Measurements from ENCODE around the gene CPA4.
A peak's percentile ranks its signal among the peaks of the same experiment; 100 is the strongest.

CPA4 gene

DNA sequence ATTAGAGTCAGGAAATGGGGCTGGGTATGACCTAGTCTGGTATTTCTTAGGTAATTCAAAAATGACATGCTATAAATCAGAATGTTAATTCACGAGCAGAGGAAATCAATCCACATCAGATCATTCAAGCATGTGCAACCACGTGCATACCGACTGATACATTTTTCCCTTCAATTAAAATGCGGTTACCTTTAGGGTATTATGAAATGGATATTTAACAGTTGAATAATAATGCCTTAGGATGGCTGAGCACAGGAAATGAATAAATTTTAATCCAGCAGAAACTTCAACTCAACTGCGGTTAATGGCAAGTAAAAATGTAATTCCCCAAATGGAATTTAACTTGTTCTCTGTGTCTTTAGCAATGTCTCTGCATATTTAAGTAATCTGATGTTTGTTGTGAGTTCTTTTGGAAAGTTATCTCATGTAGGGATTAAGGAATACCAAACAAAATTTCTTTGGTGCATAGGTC is 17.1 kb upstream of the CPA4 start:
- DNase-seq = no peak

DNA sequence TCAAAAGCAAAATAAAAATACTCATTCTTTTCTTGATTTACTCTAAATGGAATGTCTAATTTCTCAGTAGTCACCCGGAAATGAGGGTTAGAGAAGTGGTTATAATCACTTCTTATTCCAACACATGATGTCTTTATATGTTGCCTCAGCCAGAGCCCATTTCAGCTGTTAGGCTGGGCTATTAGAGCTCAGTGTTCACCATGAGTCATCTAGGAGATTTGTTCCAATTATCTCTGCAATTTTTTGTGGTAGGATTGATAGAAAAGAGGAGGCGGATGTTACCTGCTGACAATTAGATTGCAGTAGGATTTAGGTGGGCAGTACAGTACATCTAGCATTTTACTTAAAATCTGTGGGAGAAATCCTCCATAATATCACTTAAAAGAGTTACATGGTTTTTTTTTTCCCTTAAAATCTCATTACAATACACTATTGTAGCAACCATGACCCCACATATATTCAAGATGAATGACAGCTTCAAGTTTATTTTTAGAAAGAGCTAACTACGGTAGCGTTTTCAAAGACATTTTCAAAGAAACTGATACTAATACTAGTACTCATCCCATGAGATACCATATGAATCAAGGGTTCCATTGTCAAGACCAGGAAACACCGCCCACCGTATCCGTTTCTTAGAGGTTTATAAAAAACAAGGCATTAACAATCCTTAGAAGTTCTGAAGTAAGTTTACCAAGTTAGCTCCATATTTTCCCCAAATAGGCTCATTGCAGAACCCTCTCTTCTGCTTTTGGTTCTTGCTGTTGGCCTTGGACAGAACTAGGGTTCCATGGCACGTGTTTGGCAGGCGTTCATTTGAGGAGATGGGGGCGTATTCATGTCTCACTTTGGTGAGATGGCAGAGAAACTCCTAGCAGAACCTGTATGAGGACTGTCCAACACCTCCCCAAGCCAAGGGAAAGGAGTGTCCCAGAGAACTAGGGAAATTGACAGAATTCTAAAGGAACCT is 15.9 kb upstream of the CPA4 start:
- no peak for DNase-seq

DNA sequence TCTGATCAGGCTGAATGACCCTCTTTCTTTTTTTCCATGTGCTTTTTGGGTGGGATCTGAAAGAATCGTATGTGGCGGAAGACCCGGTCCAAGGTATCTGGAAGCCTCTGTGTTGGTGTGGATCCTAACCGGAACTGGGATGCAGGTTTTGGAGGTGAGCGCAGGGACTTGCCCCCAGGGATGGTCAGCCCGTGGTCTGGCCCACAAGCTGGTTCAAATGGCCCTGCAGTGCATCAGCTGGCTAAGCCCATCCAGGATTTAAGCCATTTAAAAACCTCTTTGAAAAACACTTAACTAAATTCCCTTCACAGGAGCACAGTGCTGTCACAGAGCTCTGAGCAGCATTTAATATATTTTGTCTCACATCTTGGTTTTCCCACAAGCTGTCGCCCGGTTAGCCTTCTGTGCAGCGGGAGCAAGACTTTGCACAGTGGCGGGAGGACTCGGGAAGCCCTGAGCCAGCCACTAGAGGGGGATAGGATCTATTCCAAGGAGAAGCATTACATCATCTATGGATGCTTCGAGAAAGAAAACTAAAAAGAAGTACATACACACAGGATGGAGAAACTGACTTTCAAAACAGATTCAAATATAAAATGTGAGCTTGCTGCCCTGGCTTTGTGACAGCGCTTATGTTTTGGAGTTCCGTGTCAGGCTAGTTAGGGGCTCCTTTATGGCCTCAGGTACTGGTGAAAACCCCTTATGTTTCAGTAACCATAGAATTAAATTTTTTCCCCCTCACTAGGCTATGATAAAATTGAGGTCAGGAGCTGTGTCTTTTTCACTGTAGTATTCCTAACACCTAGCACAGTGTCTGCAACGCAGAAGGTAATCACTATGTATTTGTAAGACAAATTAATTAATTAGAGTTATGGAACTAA is 15.0 kb upstream of the CPA4 start:
- DNase-seq = peak; percentile 91 to 98

DNA sequence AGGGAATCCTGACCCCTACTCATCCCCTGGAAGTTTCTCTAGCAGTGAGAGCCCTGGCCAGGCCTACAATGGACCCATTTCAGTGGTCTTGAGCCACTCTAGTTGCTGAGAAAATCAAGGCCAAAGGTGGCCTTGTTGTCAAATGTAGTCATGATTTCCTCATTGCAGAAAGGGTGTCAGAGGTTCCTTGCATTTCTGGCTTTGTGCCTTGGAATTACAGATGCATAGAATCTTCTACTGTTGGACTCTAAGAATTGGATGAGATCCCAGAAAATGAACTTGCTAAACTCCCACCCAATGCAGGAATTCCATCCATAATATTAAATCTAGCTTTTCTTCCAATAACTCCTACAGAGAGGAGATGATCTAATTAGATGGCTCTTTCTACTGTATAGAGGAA is 14.1 kb upstream of the CPA4 start:
- no peak for DNase-seq

DNA sequence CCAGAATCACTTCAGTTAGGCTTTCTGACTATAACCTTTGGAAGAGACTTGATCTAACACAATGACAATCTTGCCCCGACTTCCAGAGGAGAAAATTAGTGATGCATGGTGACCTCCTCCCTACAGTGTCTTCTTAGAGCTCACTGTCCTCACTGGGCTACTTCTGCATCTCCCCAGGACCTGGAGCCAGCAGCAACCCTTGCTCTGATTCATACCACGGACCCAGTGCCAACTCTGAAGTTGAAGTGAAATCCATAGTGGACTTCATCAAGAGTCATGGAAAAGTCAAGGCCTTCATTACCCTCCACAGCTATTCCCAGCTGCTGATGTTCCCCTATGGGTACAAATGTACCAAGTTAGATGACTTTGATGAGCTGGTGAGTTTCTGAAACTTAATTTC is 13.7 kb upstream of the CPA4 start:
- no peak for DNase-seq

DNA sequence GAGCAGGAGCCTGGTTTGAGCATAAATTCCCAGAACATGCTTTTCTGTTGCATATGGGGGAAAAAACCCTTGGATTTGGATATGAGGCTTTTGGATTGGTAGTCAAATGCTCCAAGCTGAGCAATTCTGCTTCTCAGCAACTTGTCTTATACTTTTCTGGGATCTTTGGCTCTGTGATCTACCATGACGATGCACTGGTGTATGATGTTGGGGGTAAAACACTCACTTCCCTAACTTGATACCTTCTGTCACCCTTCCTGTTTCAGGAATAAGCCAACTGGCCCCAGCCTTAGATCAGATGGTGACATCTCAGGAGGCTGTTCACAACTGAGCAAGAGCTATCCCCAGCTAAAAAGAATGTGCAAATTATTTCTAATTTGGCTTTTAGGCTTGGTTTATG is 13.1 kb upstream of the CPA4 start:
- no peak for DNase-seq

DNA sequence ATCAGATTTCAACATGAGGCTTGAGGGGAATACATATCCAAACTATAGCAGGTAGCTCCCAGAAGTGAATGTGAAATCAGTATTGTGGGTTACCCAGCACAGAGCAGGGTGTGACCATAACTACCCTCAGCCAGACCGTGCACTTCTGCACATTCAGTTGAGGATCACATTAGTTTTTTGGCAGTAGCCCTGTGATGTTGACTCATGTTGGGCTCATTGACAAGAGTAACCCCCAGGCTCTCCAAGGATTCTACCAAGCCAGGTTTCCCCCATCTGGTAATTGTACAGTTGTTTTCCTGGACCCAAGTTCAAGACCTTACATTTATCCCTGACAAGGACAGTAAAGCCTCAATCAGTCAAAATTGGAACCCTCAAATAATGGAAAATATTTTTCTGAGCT is 11.7 kb upstream of the CPA4 start:
- DNase-seq = no peak

DNA sequence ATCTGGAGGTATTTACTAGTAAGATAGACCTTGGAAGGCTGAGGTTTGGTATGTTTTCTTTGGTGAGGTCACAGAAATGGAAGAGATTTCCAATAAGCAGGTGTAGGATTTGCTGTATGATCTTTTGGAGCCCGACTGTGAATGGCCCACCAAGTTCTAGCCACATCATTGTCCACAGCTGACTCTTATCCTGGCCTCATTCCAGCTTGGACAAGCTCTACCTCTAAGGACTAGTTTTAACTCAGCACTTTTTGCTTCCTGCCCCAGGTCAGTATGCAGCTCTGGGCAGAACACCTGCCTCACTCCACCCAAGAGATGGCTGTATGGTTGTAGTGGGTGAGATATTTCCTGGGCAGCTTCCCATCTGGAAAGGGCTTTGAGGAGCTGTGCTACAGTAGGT is 6.1 kb upstream of the CPA4 start:
- DNase-seq = no peak

DNA sequence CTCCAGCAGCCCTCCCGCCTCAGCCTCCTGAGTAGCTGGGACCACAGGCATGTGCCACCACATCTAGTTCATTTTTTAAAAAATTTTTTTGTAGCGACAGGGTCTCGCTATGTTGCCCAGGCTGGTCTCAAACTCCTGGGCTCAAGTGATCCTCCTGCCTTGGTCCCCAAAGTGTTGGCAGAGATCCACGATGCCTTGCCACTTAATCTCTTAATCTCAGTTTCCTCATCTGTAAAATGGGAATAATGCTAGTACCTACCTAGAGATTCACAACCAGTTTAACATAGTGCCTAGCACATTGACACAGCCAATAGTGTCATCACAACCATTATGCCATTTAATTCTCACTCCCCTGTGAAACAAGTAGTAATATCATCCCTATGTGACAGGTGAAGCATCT is 4.8 kb upstream of the CPA4 start:
- no peak for DNase-seq

DNA sequence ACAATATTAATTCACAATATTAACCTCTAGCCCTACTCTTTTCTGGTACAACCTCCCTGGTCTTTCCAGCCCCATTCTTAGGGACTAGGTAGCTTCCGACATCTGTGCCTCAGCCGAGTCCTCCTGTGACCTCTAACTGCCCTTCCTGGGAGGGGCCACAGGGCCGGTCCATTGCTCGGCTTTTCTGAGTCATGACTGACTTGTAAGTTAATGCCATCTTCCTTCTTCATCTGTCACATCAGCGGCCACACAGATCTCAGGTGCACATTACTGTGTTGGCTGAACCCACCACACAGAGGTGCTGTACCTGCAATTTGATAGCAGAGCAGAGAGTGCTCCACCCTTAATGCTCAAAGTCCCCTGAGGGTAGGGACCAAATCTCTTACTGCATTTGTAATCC is 4.1 kb upstream of the CPA4 start:
- DNase-seq = peak; percentile 10 to 47

DNA sequence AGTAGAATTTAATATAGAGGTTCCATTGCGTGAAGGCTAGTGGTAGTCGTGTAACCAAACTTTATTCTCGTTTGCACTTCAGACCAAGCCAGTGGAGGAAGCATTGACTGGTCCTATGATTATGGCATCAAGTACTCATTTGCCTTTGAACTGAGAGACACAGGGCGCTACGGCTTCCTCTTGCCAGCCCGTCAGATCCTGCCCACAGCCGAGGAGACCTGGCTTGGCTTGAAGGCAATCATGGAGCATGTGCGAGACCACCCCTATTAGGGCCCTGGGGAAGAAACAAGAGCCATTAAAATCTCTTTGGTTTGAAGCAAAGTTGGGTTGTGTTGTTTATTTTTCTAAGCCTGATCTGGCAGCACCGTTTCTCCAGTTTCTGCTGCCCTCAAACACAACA is 3.5 kb upstream of the CPA4 start:
- no peak for DNase-seq

DNA sequence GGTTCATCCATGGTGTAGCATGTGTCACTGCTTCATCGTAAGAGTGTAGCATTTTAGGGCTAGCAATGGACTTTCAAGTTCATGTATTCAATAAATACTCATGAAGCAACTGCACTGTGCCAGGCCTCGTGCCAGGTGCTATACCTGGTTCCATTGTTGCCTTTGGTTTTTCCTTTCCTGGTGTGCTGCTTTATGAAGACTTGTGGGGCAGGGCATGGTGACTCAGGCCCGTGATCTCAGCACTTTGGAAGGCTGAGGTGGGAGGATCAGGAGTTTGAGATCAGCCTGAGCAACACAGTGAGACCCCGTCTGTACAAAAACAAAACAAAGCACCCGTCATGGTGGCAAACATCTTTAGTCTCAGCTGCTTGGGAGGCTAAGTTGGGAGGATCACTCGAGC is 2.2 kb upstream of the CPA4 start:
- DNase-seq = no peak

DNA sequence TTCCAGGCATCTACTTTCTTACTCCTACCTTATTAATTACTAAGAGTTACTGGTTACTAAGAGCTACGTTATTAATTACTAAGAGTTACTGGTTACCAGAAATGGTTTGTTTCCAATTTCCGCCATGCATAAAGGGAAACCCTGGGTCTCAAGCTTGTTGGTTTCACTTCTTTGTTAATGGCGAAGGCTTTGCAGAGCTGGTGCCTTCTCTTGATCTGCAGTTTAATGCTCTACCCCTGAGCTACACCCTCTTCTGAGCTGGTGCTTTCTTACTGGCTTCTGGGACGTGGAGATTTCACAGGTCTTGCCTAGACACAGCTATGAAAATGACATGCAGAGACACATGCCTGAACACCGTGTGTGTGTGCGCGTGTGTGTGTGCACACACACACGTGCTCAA is 560 bp downstream of the CPA4 start:
- DNase-seq = no peak

DNA sequence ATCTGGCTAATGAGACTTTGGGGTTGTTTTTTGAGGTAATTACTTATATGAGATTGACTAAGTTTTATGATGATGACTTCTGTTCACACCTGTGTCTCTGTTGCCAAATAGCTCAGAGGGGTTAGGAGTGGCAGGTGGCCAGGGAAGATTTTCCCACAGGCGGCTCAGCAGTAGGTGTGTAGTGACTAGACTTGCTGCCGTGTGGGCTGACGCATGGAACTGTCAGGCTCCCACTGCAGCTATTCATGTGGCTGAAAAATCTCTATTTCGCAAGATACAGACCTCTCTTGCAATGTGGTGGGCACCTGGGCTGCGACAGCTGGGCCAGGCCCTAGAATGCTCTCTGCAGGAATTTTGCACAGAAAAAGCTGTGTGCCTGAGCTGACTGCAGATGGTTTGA is 1.4 kb downstream of the CPA4 start:
- DNase-seq = peak in 1 of 2 experiments; percentile 11

DNA sequence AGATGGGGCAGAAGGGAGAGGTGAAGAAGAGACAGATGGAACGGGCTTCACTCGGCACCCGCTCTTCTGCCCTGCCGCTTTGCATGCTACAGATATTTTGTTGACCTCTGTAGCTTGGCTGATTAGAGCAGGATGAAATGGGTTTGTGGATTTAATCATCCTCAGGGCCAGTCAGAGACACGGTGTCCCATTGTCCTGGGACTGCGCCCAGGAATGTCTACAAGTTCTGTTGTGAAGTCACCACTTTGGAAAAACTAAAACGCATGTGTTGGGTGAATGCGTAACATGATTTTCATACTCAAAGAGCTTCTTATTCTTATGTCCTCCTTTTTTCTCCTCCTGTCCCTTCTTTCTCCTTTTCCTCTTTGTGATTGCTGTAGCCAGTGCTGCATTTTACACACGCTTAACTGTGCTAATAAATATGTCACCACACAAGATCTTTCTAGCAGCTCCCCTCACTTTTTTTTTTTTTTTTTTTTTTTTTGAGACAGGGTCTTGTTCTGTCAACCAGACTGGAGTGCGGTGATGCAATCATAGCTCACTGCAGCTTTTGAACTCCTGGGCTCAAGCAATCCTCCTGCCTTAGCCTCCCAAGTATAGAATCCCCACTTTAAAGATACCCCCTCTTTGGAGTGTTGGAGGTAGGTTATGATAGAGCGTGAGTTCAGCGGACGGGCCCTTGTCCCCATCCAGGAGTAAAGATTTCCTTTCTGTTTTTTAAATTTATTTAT is 3.4 kb downstream of the CPA4 start:
- DNase-seq = no peak

DNA sequence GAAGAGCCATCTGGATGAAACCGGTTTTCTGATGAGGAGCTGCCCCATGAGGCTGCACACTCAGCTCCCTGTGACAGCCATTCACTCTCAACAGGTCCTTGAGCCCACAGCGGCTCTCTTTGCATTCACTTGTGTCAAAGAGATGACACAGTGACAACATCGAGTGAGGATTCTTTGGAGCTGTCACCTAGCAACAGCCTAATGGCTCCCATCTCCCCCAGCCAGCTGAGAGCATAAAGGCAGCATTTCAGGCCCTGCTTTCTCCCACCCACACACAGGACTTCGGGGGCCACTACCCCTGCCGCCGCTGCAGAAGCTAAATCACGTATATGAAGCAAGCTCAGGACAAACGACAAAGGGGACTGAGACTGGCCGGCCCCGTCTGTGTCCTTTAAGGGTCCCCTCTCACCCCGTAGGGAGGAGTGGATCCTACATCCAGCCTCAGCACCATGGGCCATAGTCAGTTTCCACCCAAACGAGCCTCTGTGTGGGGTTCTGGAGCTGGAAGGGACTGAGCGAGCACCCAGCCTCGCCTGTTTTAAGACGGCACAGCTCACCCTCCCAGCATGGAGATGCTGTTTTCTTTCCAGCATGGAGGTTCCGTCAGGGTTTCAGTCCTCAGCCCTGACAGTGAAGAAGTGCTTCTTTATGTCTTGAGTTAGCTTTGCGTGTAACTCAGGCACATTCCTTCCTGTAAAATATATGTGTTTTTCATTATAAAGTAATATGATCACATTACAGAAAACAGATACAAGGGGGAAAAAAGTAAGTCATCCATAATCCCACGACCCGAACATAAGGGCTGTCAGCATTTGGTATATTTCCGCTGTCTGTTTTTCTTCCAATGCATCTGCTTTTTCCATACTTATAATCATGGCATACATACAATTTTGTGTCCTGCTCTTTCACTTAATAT is 4.9 kb downstream of the CPA4 start:
- DNase-seq = no peak

DNA sequence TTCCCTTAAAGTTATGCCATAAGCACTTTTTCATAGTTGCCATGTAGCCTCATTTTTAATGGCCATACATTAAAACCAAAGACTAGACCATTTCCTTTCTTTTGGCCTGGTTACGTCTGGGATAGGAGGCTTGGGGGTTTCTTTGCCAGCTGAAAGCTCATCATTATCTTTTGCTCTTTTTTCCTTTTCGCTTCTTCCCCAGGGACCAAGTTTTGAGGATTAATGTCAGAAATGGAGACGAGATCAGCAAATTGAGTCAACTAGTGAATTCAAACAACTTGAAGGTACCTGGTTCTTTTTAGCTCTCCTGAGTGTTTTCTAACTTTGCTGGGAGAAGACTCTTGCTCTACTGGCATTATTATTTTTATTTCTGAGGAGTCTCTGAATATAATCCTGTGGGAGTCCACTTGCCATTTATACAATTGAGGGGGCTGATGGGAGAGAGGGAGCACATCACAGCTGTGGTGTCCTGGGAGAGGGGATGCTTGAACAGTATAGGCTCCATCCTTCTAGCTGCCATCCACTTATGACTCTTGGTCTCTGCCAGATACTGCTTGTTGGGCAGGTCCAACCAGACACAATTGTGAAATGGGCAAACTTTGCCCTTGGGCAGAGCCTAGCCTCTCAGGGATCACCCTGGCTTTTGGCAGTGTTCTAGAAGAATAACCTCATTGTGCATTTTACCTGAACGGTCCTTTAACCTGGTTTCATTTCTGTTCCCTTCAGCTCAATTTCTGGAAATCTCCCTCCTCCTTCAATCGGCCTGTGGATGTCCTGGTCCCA is 5.8 kb downstream of the CPA4 start:
- no peak for DNase-seq

DNA sequence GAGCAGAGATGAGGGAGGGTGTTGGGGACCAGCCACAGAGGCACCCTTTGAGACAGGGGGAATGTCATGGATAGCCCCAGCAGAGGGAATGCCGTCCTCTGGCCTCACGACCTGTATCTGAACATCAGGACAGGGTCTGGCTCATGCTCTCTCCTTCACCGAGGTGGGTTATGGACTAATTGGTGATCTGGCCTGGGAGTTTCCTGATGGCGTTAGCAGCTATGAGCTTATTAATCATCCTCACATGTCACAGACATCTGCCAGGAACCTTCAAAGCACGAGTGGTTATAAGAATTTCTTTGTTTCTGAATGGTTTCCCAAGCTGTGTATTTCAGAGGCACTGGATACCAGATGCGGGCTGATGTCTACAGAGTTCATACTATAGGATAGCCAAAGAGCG is 6.9 kb downstream of the CPA4 start:
- peak; percentile 10 to 80 for DNase-seq

DNA sequence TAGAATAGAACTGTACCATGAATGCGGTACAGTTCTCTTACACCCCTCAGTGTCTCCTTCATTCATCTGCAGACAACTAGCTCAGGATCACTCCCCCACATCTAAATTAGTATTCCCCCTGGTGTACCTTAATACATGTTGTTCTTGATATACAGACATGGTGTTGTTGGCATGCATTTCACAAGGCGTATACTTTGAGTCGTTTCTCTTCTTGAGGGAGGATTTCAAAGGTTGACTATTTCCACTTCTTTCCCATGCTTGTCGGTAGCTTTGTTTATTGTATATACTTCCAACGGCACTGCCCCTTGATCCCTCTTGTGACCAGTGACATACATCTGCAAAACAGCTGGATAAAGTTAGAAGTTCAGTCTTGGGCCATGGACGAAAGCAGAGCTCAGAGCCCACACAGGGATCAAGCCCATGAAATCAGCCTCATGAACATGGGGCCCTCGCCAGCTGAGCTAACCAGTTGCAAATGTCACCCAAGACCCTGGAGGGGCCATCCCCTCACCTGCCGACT is 8.6 kb downstream of the CPA4 start:
- no peak for DNase-seq

DNA sequence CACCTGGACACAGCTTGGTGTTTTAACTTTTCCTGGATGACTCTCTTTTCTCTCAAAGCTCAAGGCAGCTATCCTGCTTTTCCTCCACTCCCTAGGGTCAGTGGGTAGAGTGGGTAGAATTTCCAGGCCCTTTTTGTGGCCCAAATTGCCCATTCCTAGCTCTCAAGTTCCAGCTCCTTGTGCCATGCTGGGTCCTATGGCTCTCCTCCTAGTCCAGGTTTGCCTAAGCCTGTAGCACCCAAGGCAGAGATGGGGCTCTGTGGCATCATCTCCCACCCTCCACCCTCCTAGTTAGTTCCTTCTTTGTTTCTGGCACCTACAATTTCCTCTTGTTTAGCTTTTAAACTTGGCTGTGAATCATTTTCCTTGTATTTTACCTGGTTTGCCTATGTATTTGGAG is 9.7 kb downstream of the CPA4 start:
- DNase-seq = no peak

DNA sequence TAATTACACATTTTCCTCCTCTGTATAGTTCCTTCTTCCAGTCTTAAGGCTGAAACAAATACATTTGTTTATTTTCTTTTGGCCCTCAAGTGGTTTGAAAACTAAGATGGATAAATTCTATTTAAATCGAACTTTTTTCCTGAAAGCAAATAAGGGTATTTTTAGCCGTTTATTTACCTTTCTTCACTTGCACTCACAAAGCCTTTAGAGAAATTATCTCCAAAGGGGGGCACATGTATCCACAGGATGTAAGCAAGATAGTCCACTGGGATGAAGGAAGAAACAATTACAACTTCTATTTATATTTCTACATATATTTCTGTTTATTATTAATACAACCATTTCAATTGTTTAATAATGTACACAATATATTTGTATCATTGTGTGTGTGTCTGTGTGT is 10.2 kb downstream of the CPA4 start:
- no peak for DNase-seq
